Gastrocnemius medialis (tissue), 4 donors: ENCODE data around the gene WAPL. TPM values are rescaled to one million over a fixed set of nuclear protein-coding genes. Genes with fewer than 3 reads are reported as not detected.

ENCODE experiments used
- ATAC-seq, 2 donors: fragments of 150-250 bp; one replicate each; pipeline ENCODE4 v1.9.1; 2016
- DNase-seq, 2 donors: peaks; one replicate each; pipeline ENCODE4 v3.0.0-alpha.2; 2019
- H3K27ac ChIP-seq, 4 donors: fragments of 200-600 bp; sonication (generic); 1 replicate in 1 of 4; 2 replicates in 3 of 4; pipeline ENCODE4 v1.5.1; 2016 to 2018; ENCODE audit warnings: mild to moderate bottlenecking in 2 of 4, moderate library complexity in 1 of 4
- H3K27me3 ChIP-seq, 3 donors: fragments of 200-600 bp; sonication (generic) in 2 of 3; 1 replicate in 1 of 3; 2 replicates in 2 of 3; pipeline versions ENCODE4 v1.5.1 to v1.6.0; 2016 to 2019; ENCODE audit warnings: mild to moderate bottlenecking in 1 of 3, moderate library complexity in 1 of 3
- H3K36me3 ChIP-seq, 2 donors: fragments of 200-600 bp; sonication (generic) in 1 of 2; one replicate each; pipeline ENCODE4 v1.5.1; 2017 to 2018
- H3K4me1 ChIP-seq, 2 donors: fragments of 200-600 bp; sonication (generic) in 1 of 2; one replicate each; pipeline ENCODE4 v1.5.1; 2016 to 2017; ENCODE audit warnings: mild to moderate bottlenecking in 2 of 2
- H3K4me3 ChIP-seq, 4 donors: fragments of 200-600 bp; sonication (generic) in 3 of 4; 1 replicate in 1 of 4; 2 replicates in 3 of 4; pipeline ENCODE4 v1.5.1; 2016 to 2019; ENCODE audit warnings: mild to moderate bottlenecking in 2 of 4
- H3K9me3 ChIP-seq, 3 donors: fragments of 200-600 bp; sonication (generic) in 2 of 3; 1 replicate in 1 of 3; 2 replicates in 2 of 3; pipeline ENCODE4 v1.5.1; 2016 to 2019
- POLR2A ChIP-seq, 2 donors: fragments of 450-650 bp; IDR thresholded peaks; one replicate each; pipeline ENCODE4 v1.6.1; 2017; ENCODE audit warnings: antibody characterized with exemption in 2 of 2, mild to moderate bottlenecking in 2 of 2, moderate library complexity in 2 of 2
- in situ Hi-C, 4 donors: fragments of 200-750 bp; cut with MboI; loops; one replicate each; pipeline versions ENCODE4 v1.15.0 to v1.8.0; 2017; ENCODE audit warnings: low sequenced_read_pairs in 4 of 4
- intact Hi-C: fragments of 100-400 bp; cut with DNase I; formaldehyde crosslinking; loops from one replicate; pipeline ENCODE4 v1.15.1; 2023; ENCODE audit warnings: low total_unique reads
- total RNA-seq, 4 donors: library from RNA; depleted of rRNA; stranded (reverse); fragments of >200 nt; gene quantifications; one replicate each; pipeline versions ENCODE4 v1.1.0 to v1.2.3, GENCODE V29; 2016
- TF ChIP-seq, protein P1 (sequence below), 5 experiments: fragments of 450-650 bp in 3 of 5; fragments of 200-600 bp in 2 of 5; sonication (generic) in 2 of 5; IDR thresholded peaks in 4 of 5; conservative IDR thresholded peaks in 1 of 5; 1 replicate in 4 of 5; 2 replicates in 1 of 5; pipeline ENCODE4 v1.5.1; 2016 to 2019; ENCODE audit warnings: antibody characterized with exemption in 5 of 5, mild to moderate bottlenecking in 3 of 5, moderate library complexity in 3 of 5

Gene WAPL
- total RNA-seq, 4 donors from 2014 or later: 36.9 to 43.4 (median 39.6) TPM

DNA sequence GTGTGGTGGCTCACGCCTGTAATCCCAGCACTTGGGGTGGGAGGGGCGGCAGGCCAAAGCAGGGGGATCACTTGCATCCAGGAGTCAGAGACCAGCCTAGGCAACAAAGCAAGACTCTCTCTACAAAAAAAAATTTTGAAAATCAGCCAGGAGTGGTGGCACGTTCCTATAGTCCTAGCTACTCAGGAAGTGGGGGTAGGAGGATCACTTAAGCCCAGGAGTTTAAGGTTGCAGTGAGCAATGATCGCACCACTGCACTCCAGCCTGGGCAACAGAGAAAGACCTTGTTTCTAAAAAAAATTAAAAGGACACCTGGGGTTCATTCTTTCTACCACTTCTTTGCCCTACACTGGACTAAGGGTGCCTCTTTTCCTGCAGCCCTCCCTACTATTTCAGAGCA, 15.1 kb downstream of the WAPL start:
- in situ Hi-C loops: no loop called here
- TF ChIP-seq, protein P1, sequence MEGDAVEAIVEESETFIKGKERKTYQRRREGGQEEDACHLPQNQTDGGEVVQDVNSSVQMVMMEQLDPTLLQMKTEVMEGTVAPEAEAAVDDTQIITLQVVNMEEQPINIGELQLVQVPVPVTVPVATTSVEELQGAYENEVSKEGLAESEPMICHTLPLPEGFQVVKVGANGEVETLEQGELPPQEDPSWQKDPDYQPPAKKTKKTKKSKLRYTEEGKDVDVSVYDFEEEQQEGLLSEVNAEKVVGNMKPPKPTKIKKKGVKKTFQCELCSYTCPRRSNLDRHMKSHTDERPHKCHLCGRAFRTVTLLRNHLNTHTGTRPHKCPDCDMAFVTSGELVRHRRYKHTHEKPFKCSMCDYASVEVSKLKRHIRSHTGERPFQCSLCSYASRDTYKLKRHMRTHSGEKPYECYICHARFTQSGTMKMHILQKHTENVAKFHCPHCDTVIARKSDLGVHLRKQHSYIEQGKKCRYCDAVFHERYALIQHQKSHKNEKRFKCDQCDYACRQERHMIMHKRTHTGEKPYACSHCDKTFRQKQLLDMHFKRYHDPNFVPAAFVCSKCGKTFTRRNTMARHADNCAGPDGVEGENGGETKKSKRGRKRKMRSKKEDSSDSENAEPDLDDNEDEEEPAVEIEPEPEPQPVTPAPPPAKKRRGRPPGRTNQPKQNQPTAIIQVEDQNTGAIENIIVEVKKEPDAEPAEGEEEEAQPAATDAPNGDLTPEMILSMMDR (IDR thresholded peaks at IDR 0.05 in 4 of 5, conservative IDR thresholded peaks at IDR 0.05 in 1 of 5): no peak
- no peak for TF ChIP-seq POLR2A (IDR thresholded peaks at IDR 0.05)
- H3K27ac ChIP-seq: peak overlapping the region in 3 of 4 donors; percentile 52 to 71 (median 63)
- DNase-seq (no peak), ATAC-seq (peak; percentile 33 to 60)
- peaks cover 0 to 14% of the 10 kb centered on the region in 2 donors for H3K36me3 ChIP-seq
- intact Hi-C loops: no loop called here
- no peak overlapping the region for H3K4me3 ChIP-seq
- H3K9me3 ChIP-seq: no peaks in the 10 kb centered on the region
- H3K4me1 ChIP-seq: peaks cover 31 to 43% of the 10 kb centered on the region in 2 donors
- no peaks in the 10 kb centered on the region for H3K27me3 ChIP-seq

DNA sequence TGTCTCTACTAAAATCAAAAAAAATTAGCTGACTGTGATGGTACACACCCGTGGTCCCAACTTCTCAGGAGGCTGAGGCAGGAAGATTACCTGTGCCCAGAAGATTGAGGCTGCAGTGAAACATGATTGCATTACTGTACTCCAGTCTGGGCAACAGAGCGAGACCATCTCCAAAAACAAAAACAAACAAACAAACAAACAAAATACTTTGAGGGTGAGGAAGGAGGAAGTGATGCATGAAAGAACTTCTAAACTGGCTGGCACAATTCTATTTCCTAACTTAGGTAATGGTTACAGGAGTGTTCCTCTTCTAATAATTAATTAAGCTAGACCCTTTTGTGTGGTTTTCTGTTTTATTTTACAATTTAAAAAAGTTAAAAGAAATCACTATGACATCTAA, 15.5 kb downstream of the WAPL start:
- DNase-seq (no peak), ATAC-seq (peak in 1 of 2 donors; percentile 6)
- peaks cover 31 to 44% of the 10 kb centered on the region in 2 donors for H3K4me1 ChIP-seq
- H3K27me3 ChIP-seq: no peaks in the 10 kb centered on the region
- in situ Hi-C loops (no loop called here), intact Hi-C loops (no loop called here)
- no peak overlapping the region for H3K4me3 ChIP-seq
- no peak for TF ChIP-seq POLR2A (IDR thresholded peaks at IDR 0.05)
- TF ChIP-seq, protein P1 (IDR thresholded peaks at IDR 0.05 in 4 of 5, conservative IDR thresholded peaks at IDR 0.05 in 1 of 5): no peak
- no peaks in the 10 kb centered on the region for H3K9me3 ChIP-seq
- peak overlapping the region in 3 of 4 donors; percentile 52 to 71 (median 63) for H3K27ac ChIP-seq
- peaks cover 0 to 14% of the 10 kb centered on the region in 2 donors for H3K36me3 ChIP-seq

DNA sequence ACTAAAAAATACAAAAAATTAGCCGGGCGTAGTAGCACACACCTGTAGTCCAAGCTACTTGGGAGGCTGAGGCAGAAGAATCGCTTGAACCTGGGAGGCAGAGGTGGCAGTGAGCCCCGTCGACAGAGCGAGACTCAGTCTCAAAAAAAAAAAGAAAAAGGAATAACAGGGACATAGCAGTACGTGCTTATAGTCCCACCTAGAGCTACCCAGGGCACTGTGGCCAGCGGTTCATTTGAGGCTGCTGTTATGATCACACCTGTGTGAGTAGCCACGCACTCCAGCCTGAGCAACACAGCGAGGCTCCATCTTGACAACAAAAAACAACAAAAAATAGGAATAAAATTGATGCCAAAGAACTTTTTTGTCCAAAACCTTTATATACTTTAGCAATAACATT, 17.1 kb downstream of the WAPL start:
- peaks cover 0 to 24% of the 10 kb centered on the region in 2 donors for H3K36me3 ChIP-seq
- DNase-seq (no peak), ATAC-seq (no peak)
- no peak overlapping the region for H3K27ac ChIP-seq
- H3K4me1 ChIP-seq: peaks cover 22 to 41% of the 10 kb centered on the region in 2 donors
- H3K4me3 ChIP-seq: no peak overlapping the region
- TF ChIP-seq, protein P1 (IDR thresholded peaks at IDR 0.05 in 4 of 5, conservative IDR thresholded peaks at IDR 0.05 in 1 of 5): no peak
- no peak for TF ChIP-seq POLR2A (IDR thresholded peaks at IDR 0.05)
- in situ Hi-C loops: no loop called here
- H3K27me3 ChIP-seq: no peaks in the 10 kb centered on the region
- no peaks in the 10 kb centered on the region for H3K9me3 ChIP-seq
- intact Hi-C loops: no loop called here

DNA sequence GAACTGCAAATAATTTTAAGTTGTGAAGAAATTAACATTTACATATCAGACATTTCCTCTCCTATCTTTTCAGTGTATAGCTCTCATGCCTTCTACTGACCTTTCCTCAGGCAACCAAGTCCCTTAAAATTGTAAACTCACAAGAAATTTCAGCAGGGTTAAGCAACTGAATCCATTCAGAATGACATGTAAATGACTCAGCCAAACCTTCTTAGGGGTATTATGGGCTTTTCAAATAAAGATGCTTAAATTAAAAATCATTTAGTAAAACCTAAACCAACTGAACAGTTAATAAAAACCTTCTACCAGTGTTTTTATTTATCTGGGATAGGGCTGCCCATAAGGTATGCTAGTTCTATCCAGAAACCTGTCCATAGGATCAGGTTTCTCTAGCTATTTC, 20.7 kb downstream of the WAPL start:
- Histone ChIP-seq H3K4me1 (peaks cover 13 to 32% of the 10 kb centered on the region in 2 donors), H3K27me3 (no peaks in the 10 kb centered on the region), H3K4me3 (no peak overlapping the region), H3K36me3 (peaks cover 0 to 38% of the 10 kb centered on the region in 2 donors), H3K27ac (peak overlapping the region in 3 of 4 donors; percentile 4 to 23 (median 12)), H3K9me3 (no peaks in the 10 kb centered on the region)
- no peak for TF ChIP-seq POLR2A (IDR thresholded peaks at IDR 0.05)
- TF ChIP-seq, protein P1 (IDR thresholded peaks at IDR 0.05 in 4 of 5, conservative IDR thresholded peaks at IDR 0.05 in 1 of 5): no peak
- intact Hi-C loops: no loop called here
- ATAC-seq (no peak), DNase-seq (no peak)
- in situ Hi-C loops: no loop called here

DNA sequence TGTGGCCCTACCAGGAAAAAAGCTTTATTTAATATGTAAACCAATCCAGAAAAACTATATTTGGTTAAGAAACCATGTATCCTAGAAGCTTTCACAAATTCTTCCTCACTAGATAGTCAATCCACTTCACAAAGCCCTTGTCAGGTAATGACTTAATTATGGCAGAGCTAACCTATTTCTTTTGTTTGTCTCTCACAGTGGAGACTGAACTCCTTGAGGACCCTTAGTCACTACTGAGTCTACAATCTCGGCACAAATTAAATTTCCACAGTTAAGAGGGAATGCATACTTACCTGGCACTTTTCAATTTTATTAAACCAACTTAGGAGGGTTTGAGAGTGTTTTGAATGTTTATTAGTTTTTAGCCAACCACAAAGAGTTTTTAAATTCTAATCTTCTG, 23.0 kb downstream of the WAPL start:
- peaks cover 0 to 46% of the 10 kb centered on the region in 2 donors for H3K36me3 ChIP-seq

More for the DNA sequence above, 23.0 kb downstream of the WAPL start:
- H3K4me1 ChIP-seq: peaks cover 16 to 31% of the 10 kb centered on the region in 2 donors
- no peak for ATAC-seq
- H3K27me3 ChIP-seq: no peaks in the 10 kb centered on the region
- H3K27ac ChIP-seq: peak overlapping the region in 1 of 4 donors; percentile 9
- H3K4me3 ChIP-seq: no peak overlapping the region
- intact Hi-C loops: no loop called here
- TF ChIP-seq, protein P1 (IDR thresholded peaks at IDR 0.05 in 4 of 5, conservative IDR thresholded peaks at IDR 0.05 in 1 of 5): no peak
- TF ChIP-seq POLR2A (IDR thresholded peaks at IDR 0.05): no peak
- in situ Hi-C loops: no loop called here
- H3K9me3 ChIP-seq: no peaks in the 10 kb centered on the region
- no peak for DNase-seq
